H1 (cell line): ENCODE results near the gene SCN11A. TPM values are rescaled to one million over a fixed set of nuclear protein-coding genes. Genes with fewer than 3 reads are reported as not detected.

ENCODE experiments used
- CTCF ChIA-PET: fragments of 300-600 bp; sonication (Branson Sonifier 250); formaldehyde crosslinking; loops from one replicate; lab custom pipeline; 2021; ENCODE audit not compliant: partially characterized antibody; lab: Charles Lee
- POLR2A ChIA-PET: fragments of 300-600 bp; sonication (Branson Sonifier 250); formaldehyde crosslinking; loops from one replicate; lab custom pipeline; 2021; ENCODE audit warnings: inconsistent platforms; ENCODE audit not compliant: partially characterized antibody; lab: Charles Lee
- DNase-seq, 2 experiments: peaks; one replicate each; pipeline versions ENCODE4 v3.0.0 to v3.0.0-alpha.2; 2010 to 2022; ENCODE audit warnings: low spot score in 2 of 2, low read depth in 1 of 2, mixed read lengths in 1 of 2
- FAIRE-seq: peaks from 2 replicates; lab custom pipeline; 2011; peaks lifted over from hg19 to GRCh38; lab: Jason Lieb, UNC
- H2AFZ ChIP-seq: 2 replicates; pipeline ENCODE4 v1.8.1; 2012; ENCODE audit warnings: low read length, inconsistent platforms
- H2AK5ac ChIP-seq: 2 replicates; pipeline ENCODE4 v1.6.1; 2013; ENCODE audit warnings: low read depth, low read length
- H2BK120ac ChIP-seq: replicated peaks from 2 replicates; pipeline ENCODE3; 2013; ENCODE audit warnings: low read depth, low read length, inconsistent platforms
- H2BK12ac ChIP-seq: 2 replicates; pipeline ENCODE4 v1.6.1; 2013; ENCODE audit warnings: low read depth, low read length
- H2BK15ac ChIP-seq: 2 replicates; pipeline ENCODE4 v1.6.1; 2013; ENCODE audit warnings: low read length
- H2BK20ac ChIP-seq: 2 replicates; pipeline ENCODE4 v1.6.1; 2013; ENCODE audit warnings: low read length
- H2BK5ac ChIP-seq: 2 replicates; pipeline ENCODE4 v1.6.1; 2013; ENCODE audit warnings: low read depth, low read length
- H3K14ac ChIP-seq: 2 replicates; pipeline ENCODE4 v1.6.1; 2013; ENCODE audit warnings: inconsistent platforms; ENCODE audit not compliant: insufficient read length
- H3K18ac ChIP-seq: 2 replicates; pipeline ENCODE4 v1.6.1; 2013; ENCODE audit warnings: low read length; ENCODE audit errors: extremely low read depth
- H3K23ac ChIP-seq: 2 replicates; pipeline ENCODE4 v1.6.1; 2013; ENCODE audit warnings: inconsistent platforms; ENCODE audit not compliant: insufficient read length
- H3K23me2 ChIP-seq: 2 replicates; pipeline ENCODE4 v1.6.1; 2013; ENCODE audit warnings: low read depth, low read length
- H3K27ac ChIP-seq: 2 replicates; pipeline ENCODE4 v1.6.1; 2011; ENCODE audit warnings: low read depth, low read length, inconsistent platforms
- H3K27me3 ChIP-seq, 4 experiments: replicated peaks in 1 of 4; 1 replicate in 1 of 4; 2 replicates in 3 of 4; pipeline versions ENCODE4 v1.6.1 to v1.8.1; 2011 to 2013; ENCODE audit warnings: low read length in 3 of 4, mild to moderate bottlenecking in 3 of 4, inconsistent platforms in 2 of 4, mixed read lengths in 2 of 4, moderate library complexity in 1 of 4; ENCODE audit not compliant: control insufficient read depth in 3 of 4, insufficient read depth in 3 of 4; ENCODE audit errors: extremely low read depth in 1 of 4
- H3K36me3 ChIP-seq, 4 experiments: 2 replicates each; pipeline versions ENCODE4 v1.6.1 to v1.8.1; 2011 to 2013; ENCODE audit warnings: mild to moderate bottlenecking in 4 of 4, low read length in 3 of 4, moderate library complexity in 2 of 4, control low read depth in 1 of 4, inconsistent platforms in 1 of 4; ENCODE audit not compliant: insufficient read depth in 4 of 4, control insufficient read depth in 2 of 4
- H3K4ac ChIP-seq: replicated peaks from 2 replicates; pipeline ENCODE3; 2013; ENCODE audit warnings: low read length, low read depth, mixed read lengths, inconsistent platforms; ENCODE audit not compliant: insufficient read length
- H3K4me1 ChIP-seq, 4 experiments: replicated peaks in 1 of 4; 1 replicate in 1 of 4; 2 replicates in 3 of 4; pipeline versions ENCODE4 v1.6.1 to v1.8.1; 2011 to 2013; ENCODE audit warnings: low read length in 3 of 4, inconsistent platforms in 2 of 4, mixed read lengths in 1 of 4; ENCODE audit not compliant: insufficient read depth in 4 of 4, control insufficient read depth in 3 of 4
- H3K4me2 ChIP-seq, 2 experiments: 2 replicates each; pipeline versions ENCODE4 v1.6.1 to v1.8.1; 2011 to 2013; ENCODE audit warnings: low read depth in 2 of 2, low read length in 2 of 2, control low read depth in 1 of 2, inconsistent platforms in 1 of 2, mild to moderate bottlenecking in 1 of 2; ENCODE audit not compliant: insufficient read depth in 1 of 2
- H3K4me3 ChIP-seq, 4 experiments: fragments of 200-600, 300-600 bp in 1 of 4; sonication (generic), shearing (Covaris generic), sonication (Bioruptor Twin) in 1 of 4; 2 replicates each; pipeline versions ENCODE4 v1.5.1 to v1.8.1; 2011 to 2016; ENCODE audit warnings: low read length in 4 of 4, low read depth in 3 of 4, control low read depth in 2 of 4, inconsistent platforms in 2 of 4, mild to moderate bottlenecking in 2 of 4, mixed read lengths in 1 of 4, moderate library complexity in 1 of 4; ENCODE audit not compliant: insufficient read depth in 2 of 4; ENCODE audit errors: extremely low read depth in 1 of 4
- H3K56ac ChIP-seq: replicated peaks from 2 replicates; pipeline ENCODE3; 2013; ENCODE audit warnings: low read depth, mild to moderate bottlenecking, mixed read lengths, low read length, inconsistent platforms; ENCODE audit not compliant: insufficient read length
- H3K79me1 ChIP-seq: 2 replicates; pipeline ENCODE4 v1.6.1; 2013; ENCODE audit warnings: low read depth, low read length, control low read depth
- H3K79me2 ChIP-seq, 2 experiments: 2 replicates each; pipeline versions ENCODE4 v1.6.1 to v1.8.1; 2012 to 2013; ENCODE audit warnings: low read length in 2 of 2, mild to moderate bottlenecking in 2 of 2, inconsistent platforms in 1 of 2; ENCODE audit not compliant: insufficient read depth in 2 of 2, control insufficient read depth in 1 of 2
- H3K9ac ChIP-seq, 4 experiments: replicated peaks in 1 of 4; 1 replicate in 1 of 4; 2 replicates in 3 of 4; pipeline versions ENCODE4 v1.6.1 to v1.8.1; 2011 to 2013; ENCODE audit warnings: low read depth in 3 of 4, low read length in 3 of 4, control low read depth in 2 of 4, mild to moderate bottlenecking in 2 of 4, moderate library complexity in 2 of 4, inconsistent platforms in 1 of 4; ENCODE audit errors: extremely low read depth in 1 of 4
- H3K9me3 ChIP-seq, 2 experiments: 2 replicates each; pipeline versions ENCODE4 v1.6.1 to v1.8.1; 2012 to 2013; ENCODE audit warnings: mild to moderate bottlenecking in 2 of 2, moderate library complexity in 2 of 2, control low read depth in 1 of 2, inconsistent platforms in 1 of 2, low read depth in 1 of 2, low read length in 1 of 2, mixed read lengths in 1 of 2; ENCODE audit not compliant: insufficient read depth in 2 of 2
- H4K20me1 ChIP-seq, 2 experiments: replicated peaks in 1 of 2; 2 replicates each; pipeline versions ENCODE3 to v1.8.1; 2011 to 2013; ENCODE audit warnings: inconsistent platforms in 2 of 2, low read length in 2 of 2, mild to moderate bottlenecking in 1 of 2; ENCODE audit not compliant: insufficient read depth in 2 of 2, control insufficient read depth in 1 of 2
- H4K5ac ChIP-seq: 2 replicates; pipeline ENCODE4 v1.6.1; 2013; ENCODE audit warnings: low read length, low read depth, mixed read lengths, inconsistent platforms; ENCODE audit not compliant: insufficient read length
- H4K8ac ChIP-seq: 2 replicates; pipeline ENCODE4 v1.8.0; 2013; ENCODE audit warnings: mild to moderate bottlenecking, moderate library complexity, low read length, inconsistent platforms; ENCODE audit not compliant: insufficient read depth; ENCODE audit errors: extremely low read depth
- H4K91ac ChIP-seq: replicated peaks from 2 replicates; pipeline ENCODE3; 2013; ENCODE audit warnings: low read length, mixed read lengths, inconsistent platforms; ENCODE audit not compliant: insufficient read length
- EGR1 ChIP-seq: IDR thresholded peaks from 2 replicates; pipeline ENCODE4 v1.6.1; 2011; ENCODE audit warnings: low read depth, low read length, borderline replicate concordance
- WGBS, 2 experiments: shearing (Covaris generic) in 1 of 2; methylation state at CpG; one replicate each; pipeline versions ENCODE4 v1.1.6 to v1.1.7; 2013 to 2015; ENCODE audit warnings: low lambda C conversion rate in 2 of 2, mixed read lengths in 2 of 2, inconsistent platforms in 1 of 2, low coverage in 1 of 2, missing lambda C conversion rate in 1 of 2; ENCODE audit not compliant: insufficient replicate concordance in 2 of 2, insufficient coverage in 1 of 2, insufficient read length in 1 of 2; ENCODE audit errors: extremely low coverage in 1 of 2, missing lambda C conversion rate in 1 of 2; 5-methylcytosine and 5-hydroxymethylcytosine counted together
- polyA plus RNA-seq, 7 experiments: library from polyadenylated mRNA; depleted of rRNA in 3 of 7; stranded (reverse) in 5 of 7; unstranded in 2 of 7; fragments of >200 nt in 5 of 7; fragments of 200-250 nt in 2 of 7; gene quantifications; 1 replicate in 5 of 7; 2 replicates in 1 of 7; 4 replicates in 1 of 7; pipeline versions ENCODE4 v1.2.1 to v1.2.3, GENCODE V29; 2011 to 2013; ENCODE audit warnings: missing spikeins in 2 of 7, mixed read lengths in 2 of 7
- total RNA-seq: library from RNA; stranded (reverse); fragmentation: NEBNext Ultra II Directional; extraction: Animal tissue kit (Norgen Biotek cat#: 25700); gene quantifications from 2 replicates; pipeline ENCODE4 v1.2.1, GENCODE V29; 2021
- TF ChIP-seq, protein P1 (sequence below): IDR thresholded peaks from 2 replicates; pipeline ENCODE4 v1.6.1; 2011; ENCODE audit warnings: low read length, improper control_type of control experiment

SCN11A gene
- total and polyA plus RNA-seq, 2 of the 8 experiments (the other 6 are each of a cell fraction or from before 2014, with no cell fraction given), result 0.11 to 0.21 TPM

DNA sequence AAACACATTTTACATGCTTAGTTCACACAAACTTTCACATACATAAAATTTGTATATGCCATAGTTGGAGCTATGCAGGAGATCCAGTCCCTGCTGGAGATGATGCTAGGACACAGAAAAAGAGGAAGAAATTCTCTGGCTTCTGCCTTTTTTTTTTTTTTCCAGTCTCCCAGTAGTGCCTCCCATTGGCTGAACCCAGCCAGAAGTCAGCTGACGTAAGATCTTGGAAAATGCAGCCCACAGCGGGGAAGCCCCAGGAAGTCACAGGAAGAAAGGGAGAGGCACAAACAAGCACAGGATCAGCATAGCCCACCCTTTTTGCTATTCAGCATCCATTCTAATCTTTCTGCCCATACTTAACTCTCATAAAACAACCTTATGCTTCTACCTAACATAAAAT lies 38.5 kb downstream of the SCN11A start:
- no peaks in the 10 kb centered on the region for H3K23me2 ChIP-seq
- no peak overlapping the region for H2BK20ac ChIP-seq
- 47% methylated on average over 2 of the region's 2 CpGs; no CpG with 5 or more reads in 1 of the 2 experiments for WGBS, 2 experiments
- H4K8ac ChIP-seq, result no peak overlapping the region
- H2BK15ac ChIP-seq, result no peak overlapping the region
- H4K5ac ChIP-seq, result no peak overlapping the region
- no peak overlapping the region for H3K18ac ChIP-seq
- H3K79me1 ChIP-seq, result no peaks in the 10 kb centered on the region
- no peak overlapping the region for H3K9ac ChIP-seq
- H3K14ac ChIP-seq, result no peak overlapping the region
- peaks cover 0 to 3% (median 1%) of the 10 kb centered on the region in 4 experiments; a peak in 1 of 7 replicates for H3K4me1 ChIP-seq
- ChIA-PET CTCF (interaction anchor here (0.6 to 5.6 kb wide), 5 partner anchors 13 to 773 kb away, joined by 3 to 48 read pairs (median 3); no protein-coding TSS in a partner anchor), POLR2A (no interaction called here)
- peak overlapping the region in 1 of 2 experiments; percentile 17; a peak in 1 of 4 replicates for H3K4me2 ChIP-seq
- H2AFZ ChIP-seq, result peak overlapping the region; percentile 95; the same call in 1 of the 2 replicates
- peak; percentile 52 for FAIRE-seq
- H2AK5ac ChIP-seq, result no peak overlapping the region
- H3K9me3 ChIP-seq, result no peaks in the 10 kb centered on the region
- no peak overlapping the region for H2BK120ac ChIP-seq
- H3K56ac ChIP-seq, result no peak overlapping the region
- no peak overlapping the region for H3K27ac ChIP-seq
- no peak for DNase-seq
- H3K27me3 ChIP-seq, result no peaks in the 10 kb centered on the region
- H3K4ac ChIP-seq, result no peak overlapping the region
- no peaks in the 10 kb centered on the region for H4K20me1 ChIP-seq
- H2BK5ac ChIP-seq, result no peak overlapping the region
- no peak overlapping the region for H2BK12ac ChIP-seq
- no peak overlapping the region for H3K4me3 ChIP-seq
- H3K79me2 ChIP-seq, result no peaks in the 10 kb centered on the region
- no peaks in the 10 kb centered on the region for H3K36me3 ChIP-seq
- H3K23ac ChIP-seq, result no peak overlapping the region
- no peak overlapping the region for H4K91ac ChIP-seq
- TF ChIP-seq, protein P1, sequence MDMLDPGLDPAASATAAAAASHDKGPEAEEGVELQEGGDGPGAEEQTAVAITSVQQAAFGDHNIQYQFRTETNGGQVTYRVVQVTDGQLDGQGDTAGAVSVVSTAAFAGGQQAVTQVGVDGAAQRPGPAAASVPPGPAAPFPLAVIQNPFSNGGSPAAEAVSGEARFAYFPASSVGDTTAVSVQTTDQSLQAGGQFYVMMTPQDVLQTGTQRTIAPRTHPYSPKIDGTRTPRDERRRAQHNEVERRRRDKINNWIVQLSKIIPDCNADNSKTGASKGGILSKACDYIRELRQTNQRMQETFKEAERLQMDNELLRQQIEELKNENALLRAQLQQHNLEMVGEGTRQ, result 0 out of 2 replicates have a peak, but pooled peaks have one; percentile 26
- TF ChIP-seq EGR1, result no peak
